K562 treated with DMSO at 1 percent for 12 hours (cell line): ENCODE results near the gene SLC17A1. TPM values are rescaled to one million over a fixed set of nuclear protein-coding genes. Genes with fewer than 3 reads are reported as not detected.

ENCODE experiments used
- total RNA-seq: library from RNA; unstranded; fragments of 300-600 nt; gene quantifications from 2 replicates; pipeline ENCODE4 v1.2.3, GENCODE V29; 2022; ENCODE audit not compliant: insufficient read depth

The SLC17A1 gene, protein sequence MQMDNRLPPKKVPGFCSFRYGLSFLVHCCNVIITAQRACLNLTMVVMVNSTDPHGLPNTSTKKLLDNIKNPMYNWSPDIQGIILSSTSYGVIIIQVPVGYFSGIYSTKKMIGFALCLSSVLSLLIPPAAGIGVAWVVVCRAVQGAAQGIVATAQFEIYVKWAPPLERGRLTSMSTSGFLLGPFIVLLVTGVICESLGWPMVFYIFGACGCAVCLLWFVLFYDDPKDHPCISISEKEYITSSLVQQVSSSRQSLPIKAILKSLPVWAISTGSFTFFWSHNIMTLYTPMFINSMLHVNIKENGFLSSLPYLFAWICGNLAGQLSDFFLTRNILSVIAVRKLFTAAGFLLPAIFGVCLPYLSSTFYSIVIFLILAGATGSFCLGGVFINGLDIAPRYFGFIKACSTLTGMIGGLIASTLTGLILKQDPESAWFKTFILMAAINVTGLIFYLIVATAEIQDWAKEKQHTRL
- total RNA-seq, result not detected in 2 replicates

GRCh38 chr6:25831532-25832306 lies at the start of gene SLC17A1:
SLC17A1 (minus strand) TSS chr6:25832052; CDS start chr6:25830557, 1,495 bp downstream.

GRCh38 chr6:25874118-25874517 lies 42.3 kb upstream of the SLC17A1 start, which contains the start of gene SLC17A3:
SLC17A3 (minus strand) TSS chr6:25874243; CDS start chr6:25868387, 5,856 bp downstream.

DNA sequence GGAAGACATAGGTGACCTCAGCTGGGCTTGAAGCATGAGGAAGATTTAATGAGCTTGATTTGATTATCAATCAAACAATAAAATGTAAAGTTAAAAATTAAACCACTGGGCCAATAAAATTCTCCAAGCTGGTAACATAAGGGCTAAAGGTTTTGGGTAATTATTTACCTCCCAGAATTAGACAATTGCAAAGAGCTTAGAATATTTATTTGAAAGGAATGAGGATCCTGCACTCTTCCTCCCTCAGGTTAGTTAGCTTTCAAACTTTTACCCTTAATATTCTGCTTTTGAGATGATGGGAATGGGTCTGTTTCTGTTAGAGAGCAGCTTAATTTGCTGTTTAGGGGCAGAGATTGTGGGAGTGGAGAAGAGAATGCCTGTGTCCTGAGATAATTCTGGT lies 77.3 kb downstream of the SLC17A1 start, which contains the start of gene SLC17A4:
Gene SLC17A4 (plus strand): TSS at position 208 of the 400 bp plus-strand sequence. CDS start 7,221 bp downstream, outside the sequence.

Other genes starting within 250 kb of the SLC17A1 start
- not detected in 2 replicates for gene SCGN, start 179.8 kb downstream of the SLC17A1 start, total RNA-seq
- gene SLC17A4, start 77.3 kb downstream of the SLC17A1 start, total RNA-seq, result not detected in 2 replicates
- gene SLC17A3, start 42.2 kb upstream of the SLC17A1 start, total RNA-seq, result not detected in 2 replicates
- not detected in 2 replicates for gene SLC17A2, start 98.6 kb upstream of the SLC17A1 start, total RNA-seq
- gene TRIM38, start 130.8 kb upstream of the SLC17A1 start, total RNA-seq, result 4.5 and 10.0 TPM in 2 replicates